Neural crest cell (in vitro differentiated cells): Measurements from ENCODE around the gene ALDH4A1. TPM values are rescaled to one million over a fixed set of nuclear protein-coding genes. Genes with fewer than 3 reads are reported as not detected.

ENCODE experiments used
- DNase-seq: peaks from one replicate; pipeline ENCODE4 v3.0.0; 2021; ENCODE audit warnings: low read depth, mixed read lengths, low spot score
- H3K27ac Mint-ChIP-seq: one replicate; pipeline ENCODE4 v1.8.0; 2021; ENCODE audit warnings: mild to moderate bottlenecking, mixed read lengths; ENCODE audit not compliant: unreplicated experiment
- H3K27me3 Mint-ChIP-seq: 2 replicates; pipeline ENCODE4 v1.8.0; 2021; ENCODE audit warnings: low read depth, mild to moderate bottlenecking, mixed read lengths
- H3K36me3 Mint-ChIP-seq: 2 replicates; pipeline ENCODE4 v1.8.0; 2021; ENCODE audit warnings: low read depth, mild to moderate bottlenecking, mixed read lengths
- H3K4me1 Mint-ChIP-seq: 2 replicates; pipeline ENCODE4 v1.8.0; 2021; ENCODE audit warnings: mixed read lengths
- H3K4me3 Mint-ChIP-seq: one replicate; pipeline ENCODE4 v1.8.0; 2021; ENCODE audit warnings: mild to moderate bottlenecking, mixed read lengths
- H3K9me3 Mint-ChIP-seq: 2 replicates; pipeline ENCODE4 v1.8.0; 2021; ENCODE audit warnings: mixed read lengths
- total RNA-seq: library from RNA; stranded (reverse); gene quantifications from 2 replicates; pipeline ENCODE4 v1.2.1, GENCODE V29; 2021
- TF ChIP-seq, protein P1 (sequence below): fragments of 200-600 bp; sonication (generic); conservative IDR thresholded peaks from 2 replicates; pipeline ENCODE4 v1.5.0; 2021; ENCODE audit warnings: antibody characterized with exemption, mild to moderate bottlenecking

Gene ALDH4A1
- total RNA-seq, 1 donor from 2014 or later, result 19.5 TPM

DNA sequence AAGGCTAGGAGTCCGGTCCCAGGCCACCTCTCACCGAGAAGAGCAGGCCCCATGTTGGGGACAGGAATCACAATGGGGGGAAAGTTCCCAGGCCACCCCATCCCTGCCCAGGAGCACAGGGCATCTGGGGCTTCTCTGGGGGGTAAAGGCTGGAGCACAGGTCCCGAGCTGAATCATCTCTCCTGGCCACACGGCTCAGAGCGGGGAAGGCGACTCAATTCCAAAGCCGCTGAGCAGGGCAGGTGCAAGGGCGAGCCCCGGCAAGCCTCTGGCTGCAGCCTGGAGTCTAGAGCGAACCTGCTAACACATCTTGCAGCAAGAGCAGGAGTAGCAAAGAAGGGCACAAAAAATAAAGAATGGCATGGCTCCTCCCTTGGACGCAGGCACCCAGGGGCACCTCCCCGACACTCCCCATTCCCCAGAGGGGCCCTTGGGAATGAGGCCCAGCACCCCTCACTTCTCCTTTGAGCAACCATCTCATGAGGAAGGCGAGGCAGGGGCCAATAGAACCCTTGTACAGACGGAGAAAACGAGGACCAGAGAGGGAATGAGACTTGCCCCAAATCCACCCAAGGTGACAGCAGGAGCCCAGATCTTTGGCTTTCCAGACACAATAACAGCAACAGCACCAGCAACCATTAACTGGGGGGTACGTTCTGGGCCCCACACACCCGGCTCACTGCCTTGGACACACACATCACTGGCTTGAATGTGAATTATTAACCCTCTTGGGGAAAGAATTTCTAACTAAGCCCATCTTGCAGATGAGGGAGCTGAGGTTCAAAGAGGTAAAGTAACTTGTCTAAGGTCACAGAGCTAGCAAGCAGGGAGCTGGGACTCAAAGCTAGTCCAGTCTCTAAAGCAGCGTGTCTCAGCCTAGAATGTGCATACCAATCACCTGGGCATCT, 20.7 kb upstream of the ALDH4A1 start:
- peak overlapping the region; percentile 12 for H3K27ac Mint-ChIP-seq
- no peaks in the 10 kb centered on the region for H3K27me3 Mint-ChIP-seq

DNA sequence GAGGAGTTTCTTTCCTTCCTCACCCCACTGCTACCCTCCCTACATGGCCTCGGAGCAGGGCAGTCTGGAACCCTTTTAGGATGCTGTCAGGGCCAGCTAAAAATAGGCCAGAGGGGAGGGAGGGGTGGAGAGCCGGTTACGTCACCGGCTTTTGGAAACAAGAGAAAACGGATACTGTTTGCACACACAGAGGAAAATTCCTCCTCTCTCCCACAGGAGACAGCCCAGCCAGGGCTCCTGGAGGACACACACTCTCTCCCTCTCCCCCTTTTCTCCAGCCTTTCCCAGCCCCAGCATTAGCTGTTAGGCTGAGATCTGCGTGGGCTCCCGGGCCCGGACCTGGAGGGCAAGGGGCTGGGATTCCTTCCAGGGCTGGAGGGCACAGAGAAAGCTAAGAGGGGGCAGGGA, 20.0 kb upstream of the ALDH4A1 start:
- Mint-ChIP-seq H3K4me3 (peak overlapping the region; percentile 38), H3K27me3 (no peaks in the 10 kb centered on the region), H3K36me3 (peaks cover 3% of the 10 kb centered on the region), H3K4me1 (peaks cover 34% of the 10 kb centered on the region), H3K27ac (no peak overlapping the region), H3K9me3 (no peaks in the 10 kb centered on the region)
- TF ChIP-seq, protein P1, sequence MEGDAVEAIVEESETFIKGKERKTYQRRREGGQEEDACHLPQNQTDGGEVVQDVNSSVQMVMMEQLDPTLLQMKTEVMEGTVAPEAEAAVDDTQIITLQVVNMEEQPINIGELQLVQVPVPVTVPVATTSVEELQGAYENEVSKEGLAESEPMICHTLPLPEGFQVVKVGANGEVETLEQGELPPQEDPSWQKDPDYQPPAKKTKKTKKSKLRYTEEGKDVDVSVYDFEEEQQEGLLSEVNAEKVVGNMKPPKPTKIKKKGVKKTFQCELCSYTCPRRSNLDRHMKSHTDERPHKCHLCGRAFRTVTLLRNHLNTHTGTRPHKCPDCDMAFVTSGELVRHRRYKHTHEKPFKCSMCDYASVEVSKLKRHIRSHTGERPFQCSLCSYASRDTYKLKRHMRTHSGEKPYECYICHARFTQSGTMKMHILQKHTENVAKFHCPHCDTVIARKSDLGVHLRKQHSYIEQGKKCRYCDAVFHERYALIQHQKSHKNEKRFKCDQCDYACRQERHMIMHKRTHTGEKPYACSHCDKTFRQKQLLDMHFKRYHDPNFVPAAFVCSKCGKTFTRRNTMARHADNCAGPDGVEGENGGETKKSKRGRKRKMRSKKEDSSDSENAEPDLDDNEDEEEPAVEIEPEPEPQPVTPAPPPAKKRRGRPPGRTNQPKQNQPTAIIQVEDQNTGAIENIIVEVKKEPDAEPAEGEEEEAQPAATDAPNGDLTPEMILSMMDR, result no peak
- DNase-seq, result no peak

More for the DNA sequence above, 20.7 kb upstream of the ALDH4A1 start:
- DNase-seq, result no peak
- Mint-ChIP-seq H3K36me3 (peaks cover 3% of the 10 kb centered on the region), H3K9me3 (no peaks in the 10 kb centered on the region), H3K4me1 (peaks cover 34% of the 10 kb centered on the region), H3K4me3 (no peak overlapping the region)
- TF ChIP-seq, protein P1, result no peak

GRCh38 chr1:18921516-18922251, 19.3 kb upstream of the ALDH4A1 start:
- H3K27ac Mint-ChIP-seq, result peak overlapping the region; percentile 8
- DNase-seq, result no peak
- no peak overlapping the region for H3K4me3 Mint-ChIP-seq
- H3K27me3 Mint-ChIP-seq, result no peaks in the 10 kb centered on the region
- H3K36me3 Mint-ChIP-seq, result peaks cover 3% of the 10 kb centered on the region
- H3K9me3 Mint-ChIP-seq, result no peaks in the 10 kb centered on the region
- TF ChIP-seq, protein P1, result no peak
- H3K4me1 Mint-ChIP-seq, result peaks cover 34% of the 10 kb centered on the region

GRCh38 chr1:18920931-18921330, 18.6 kb upstream of the ALDH4A1 start:
- TF ChIP-seq, protein P1, result no peak
- no peaks in the 10 kb centered on the region for H3K27me3 Mint-ChIP-seq
- H3K27ac Mint-ChIP-seq, result peak overlapping the region; percentile 35

DNA sequence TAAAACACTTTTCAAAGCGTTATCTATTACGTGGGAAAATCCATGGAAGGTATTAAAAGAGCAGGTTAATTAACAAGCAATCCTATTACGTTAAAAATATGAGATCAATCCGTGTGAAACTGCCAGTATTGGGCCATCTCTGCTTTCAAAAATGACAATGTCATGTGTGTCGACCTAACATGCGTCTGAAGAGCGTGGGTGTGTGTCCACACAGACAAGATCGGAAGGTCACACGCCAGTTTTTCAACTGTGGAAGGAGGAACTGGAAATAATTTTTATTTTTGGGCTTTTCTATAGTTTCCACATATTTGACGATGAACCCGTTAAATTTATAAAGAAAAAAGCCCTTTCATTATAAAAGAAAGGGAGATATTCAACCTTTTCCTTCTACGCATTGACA, 17.6 kb upstream of the ALDH4A1 start:
- no peak for DNase-seq
- Mint-ChIP-seq H3K4me3 (no peak overlapping the region), H3K27ac (no peak overlapping the region), H3K36me3 (no peaks in the 10 kb centered on the region), H3K27me3 (no peaks in the 10 kb centered on the region), H3K4me1 (peaks cover 27% of the 10 kb centered on the region), H3K9me3 (no peaks in the 10 kb centered on the region)
- TF ChIP-seq, protein P1, result no peak

More at GRCh38 chr1:18920931-18921330, 18.6 kb upstream of the ALDH4A1 start:
- Mint-ChIP-seq H3K9me3 (no peaks in the 10 kb centered on the region), H3K4me3 (no peak overlapping the region), H3K4me1 (peaks cover 34% of the 10 kb centered on the region), H3K36me3 (peaks cover 3% of the 10 kb centered on the region)
- DNase-seq, result no peak
